WTC11 (cell line): ENCODE data around the gene MMP23B.

ENCODE experiments used
- GABPB1 ChIP-seq: sonication (generic); formaldehyde crosslinking; IDR thresholded peaks from 2 replicates; pipeline ENCODE4 v1.8.1; 2023; ENCODE audit warnings: mild to moderate bottlenecking, missing genetic modification reagents
- NR1H2 ChIP-seq: sonication (generic); formaldehyde crosslinking; IDR thresholded peaks from 2 replicates; pipeline ENCODE4 v1.9.0; 2021; ENCODE audit warnings: mild to moderate bottlenecking, moderate library complexity, missing genetic modification reagents
- TF ChIP-seq, protein P1 (sequence below): sonication (generic); formaldehyde crosslinking; conservative IDR thresholded peaks from 2 replicates; pipeline ENCODE4 v1.8.1; 2022; ENCODE audit warnings: mild to moderate bottlenecking, missing genetic modification reagents

GRCh38 chr1:1602968-1603506 lies 28.9 kb upstream of the MMP23B start:
- TF ChIP-seq, protein P1, sequence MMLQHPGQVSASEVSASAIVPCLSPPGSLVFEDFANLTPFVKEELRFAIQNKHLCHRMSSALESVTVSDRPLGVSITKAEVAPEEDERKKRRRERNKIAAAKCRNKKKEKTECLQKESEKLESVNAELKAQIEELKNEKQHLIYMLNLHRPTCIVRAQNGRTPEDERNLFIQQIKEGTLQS (CRISPR knock-in tag): no peak
- no peak for TF ChIP-seq GABPB1 (CRISPR knock-in tag)
- no peak for TF ChIP-seq NR1H2
